GM18517 (cell line): ENCODE data around the gene PAQR9.
"Not testable (repeated sequence)": the region's sequence is repeated elsewhere in the genome, so short reads cannot be mapped to it uniquely, and the experiment has no call there.

Experiments
- ATAC-seq: cut with Tn5 transposase; IDR thresholded peaks from one replicate; pipeline ENCODE4 v1.9.1; 2021; ENCODE audit warnings: mild to moderate bottlenecking, moderate library complexity; ENCODE audit not compliant: unreplicated experiment

The PAQR9 gene, protein sequence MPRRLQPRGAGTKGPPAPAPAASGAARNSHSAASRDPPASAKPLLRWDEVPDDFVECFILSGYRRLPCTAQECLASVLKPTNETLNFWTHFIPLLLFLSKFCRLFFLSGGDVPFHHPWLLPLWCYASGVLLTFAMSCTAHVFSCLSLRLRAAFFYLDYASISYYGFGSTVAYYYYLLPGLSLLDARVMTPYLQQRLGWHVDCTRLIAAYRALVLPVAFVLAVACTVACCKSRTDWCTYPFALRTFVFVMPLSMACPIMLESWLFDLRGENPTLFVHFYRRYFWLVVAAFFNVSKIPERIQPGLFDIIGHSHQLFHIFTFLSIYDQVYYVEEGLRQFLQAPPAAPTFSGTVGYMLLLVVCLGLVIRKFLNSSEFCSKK

DNA sequence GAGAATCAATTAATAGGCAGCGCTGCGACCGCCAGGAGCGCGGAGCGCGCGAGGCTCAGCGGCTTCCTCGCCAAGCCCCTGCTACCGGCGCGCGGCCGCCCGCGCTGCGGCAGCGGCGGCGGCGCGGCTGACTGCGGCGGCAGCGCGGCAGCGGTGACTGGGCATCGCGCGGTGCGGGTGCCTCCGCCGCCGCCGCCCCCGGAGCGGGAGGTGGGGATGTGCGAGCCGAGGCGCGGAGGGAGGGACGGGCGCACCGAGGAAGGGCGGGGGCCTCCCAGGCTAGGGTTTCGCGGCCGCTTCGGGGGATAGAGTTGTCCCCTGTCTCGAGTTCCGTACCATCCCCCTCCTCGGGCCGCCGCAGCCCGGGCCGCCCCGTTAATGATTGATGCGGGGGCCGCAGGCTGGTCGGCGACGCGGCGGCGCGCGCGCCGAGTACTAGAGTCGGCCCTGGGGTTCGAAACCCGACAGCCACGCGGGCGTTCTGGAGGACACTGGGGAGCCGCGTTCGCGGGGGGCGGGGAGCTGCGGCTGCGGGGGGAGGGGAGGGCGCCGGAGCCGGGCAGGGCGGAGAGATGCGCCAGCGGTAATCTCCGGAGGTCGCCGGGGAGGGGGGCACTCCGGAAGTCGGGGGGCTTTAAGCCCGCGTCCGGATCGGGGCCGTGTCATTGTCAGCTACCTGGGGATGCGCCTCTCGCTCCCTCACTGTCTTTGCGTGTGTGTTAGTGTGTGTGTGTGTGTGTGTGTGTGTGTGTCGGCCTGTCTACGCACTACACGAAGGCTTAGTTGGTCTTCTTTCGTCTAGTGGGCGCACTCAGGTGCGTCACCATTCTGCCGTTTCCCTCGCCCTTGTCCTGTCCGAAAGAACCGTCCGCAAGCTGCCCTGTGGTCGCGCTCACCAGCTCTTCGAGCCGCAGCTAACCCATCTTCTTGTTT lies at the start of gene PAQR9:
TSS of gene PAQR9 (minus strand) at position 159 of the 933 bp plus-strand sequence. CDS start 338 bp downstream, outside the sequence.
- no peak for ATAC-seq

DNA sequence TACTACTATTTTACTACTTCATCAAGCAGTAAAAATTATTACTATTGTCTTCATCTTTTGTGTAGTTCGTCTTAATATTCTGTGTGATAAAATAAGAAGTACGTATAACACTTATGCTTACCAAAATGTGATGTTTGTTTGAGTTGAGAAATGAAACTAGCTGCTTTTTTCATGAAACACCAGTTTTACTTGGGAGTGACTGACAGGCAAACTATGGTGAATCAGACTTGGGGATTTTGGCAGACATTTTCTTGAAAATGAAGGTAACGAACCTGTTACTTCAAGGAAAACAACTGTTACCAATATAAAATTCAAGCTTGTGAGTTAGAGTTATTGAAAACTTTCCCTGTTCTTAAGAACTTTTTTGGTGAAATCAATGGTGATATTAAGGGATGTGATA lies 48.2 kb upstream of the PAQR9 start:
- no peak for ATAC-seq

DNA sequence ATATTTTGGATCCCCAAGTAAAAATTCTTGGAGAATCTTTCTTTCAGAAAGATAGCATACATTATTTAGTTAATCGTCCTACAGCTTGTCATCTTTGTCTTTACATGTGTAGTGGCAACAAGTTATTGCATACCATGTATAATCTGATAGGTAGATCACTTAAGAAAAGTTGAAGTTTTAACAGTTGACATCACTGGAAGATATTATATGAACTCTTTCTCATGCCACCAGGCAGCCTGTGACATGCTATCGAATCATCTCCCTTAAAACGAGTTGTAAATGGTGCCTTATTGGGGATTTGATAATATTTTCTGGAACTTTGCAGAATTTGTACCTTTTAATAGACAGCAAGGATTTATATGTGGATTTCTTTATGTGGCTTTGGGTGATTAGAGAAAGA lies 46.5 kb upstream of the PAQR9 start:
- no peak for ATAC-seq

DNA sequence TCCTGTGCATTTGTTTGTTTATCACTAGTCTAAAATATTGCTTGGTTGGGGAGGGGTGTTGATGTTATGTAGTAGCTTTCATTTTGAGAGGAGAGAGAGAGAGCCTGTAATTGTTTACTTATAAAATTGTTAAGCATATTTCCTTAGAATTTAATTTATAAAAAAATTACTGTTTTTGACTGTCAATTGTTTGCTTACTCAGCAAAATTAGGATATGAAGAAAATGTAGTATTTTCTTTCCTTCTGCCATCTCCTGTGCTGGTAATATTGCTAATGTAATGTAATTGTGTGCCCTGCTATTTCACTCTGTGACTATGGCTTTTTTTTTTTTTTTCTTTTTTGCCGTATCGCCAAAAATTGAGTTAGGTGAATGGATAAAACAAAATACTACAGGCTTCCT lies 41.3 kb upstream of the PAQR9 start:
- no peak for ATAC-seq

DNA sequence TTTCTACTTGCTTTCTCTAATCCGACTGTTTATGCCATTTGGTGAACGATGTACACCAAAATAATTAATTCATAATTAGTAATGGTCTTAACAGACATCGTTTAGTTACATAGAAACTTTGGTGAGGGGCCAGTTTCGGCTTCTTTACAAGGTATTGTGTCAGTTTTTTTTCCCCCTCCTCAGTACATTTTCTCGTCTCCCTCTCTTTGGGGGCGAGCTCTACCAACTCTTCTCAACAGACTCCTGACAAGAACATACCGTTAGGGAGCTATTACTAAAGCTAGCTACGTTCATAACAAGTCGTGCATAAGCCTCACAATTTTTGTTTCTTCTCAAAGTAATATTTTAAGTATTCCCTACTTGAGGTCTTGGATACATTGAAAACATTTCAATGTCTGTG lies 39.3 kb upstream of the PAQR9 start:
- ATAC-seq, result no peak

DNA sequence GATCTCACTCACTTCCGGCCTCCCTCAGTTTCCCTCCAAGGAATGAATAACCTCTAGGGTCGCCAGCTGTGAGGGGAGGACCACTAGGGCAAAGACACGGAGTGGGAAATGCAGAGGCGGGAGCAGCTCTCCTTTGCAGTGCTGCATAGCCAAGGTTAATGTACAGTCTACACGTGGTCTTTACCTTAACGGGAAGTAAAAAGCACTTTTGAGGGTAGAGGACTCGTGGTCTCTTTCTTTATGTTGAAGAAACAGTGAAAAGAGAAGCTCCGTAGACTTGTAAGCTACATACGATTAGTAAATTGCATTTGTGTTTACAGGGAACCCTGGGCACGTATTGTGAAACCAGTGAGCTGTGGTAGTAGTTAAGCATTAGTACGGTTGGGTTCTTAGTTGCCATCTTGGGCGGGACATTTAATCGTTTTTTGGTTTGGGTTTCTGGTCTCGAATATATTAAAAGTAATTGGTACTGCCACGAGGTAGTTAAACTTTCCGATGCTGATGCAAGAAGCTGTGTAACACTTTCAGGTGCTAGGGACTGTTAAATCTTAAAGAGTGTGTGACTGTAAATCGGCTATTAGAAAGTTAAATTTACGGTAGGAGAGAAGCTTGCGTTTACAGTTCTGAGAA lies 38.7 kb upstream of the PAQR9 start:
- ATAC-seq, result peak; percentile 32

DNA sequence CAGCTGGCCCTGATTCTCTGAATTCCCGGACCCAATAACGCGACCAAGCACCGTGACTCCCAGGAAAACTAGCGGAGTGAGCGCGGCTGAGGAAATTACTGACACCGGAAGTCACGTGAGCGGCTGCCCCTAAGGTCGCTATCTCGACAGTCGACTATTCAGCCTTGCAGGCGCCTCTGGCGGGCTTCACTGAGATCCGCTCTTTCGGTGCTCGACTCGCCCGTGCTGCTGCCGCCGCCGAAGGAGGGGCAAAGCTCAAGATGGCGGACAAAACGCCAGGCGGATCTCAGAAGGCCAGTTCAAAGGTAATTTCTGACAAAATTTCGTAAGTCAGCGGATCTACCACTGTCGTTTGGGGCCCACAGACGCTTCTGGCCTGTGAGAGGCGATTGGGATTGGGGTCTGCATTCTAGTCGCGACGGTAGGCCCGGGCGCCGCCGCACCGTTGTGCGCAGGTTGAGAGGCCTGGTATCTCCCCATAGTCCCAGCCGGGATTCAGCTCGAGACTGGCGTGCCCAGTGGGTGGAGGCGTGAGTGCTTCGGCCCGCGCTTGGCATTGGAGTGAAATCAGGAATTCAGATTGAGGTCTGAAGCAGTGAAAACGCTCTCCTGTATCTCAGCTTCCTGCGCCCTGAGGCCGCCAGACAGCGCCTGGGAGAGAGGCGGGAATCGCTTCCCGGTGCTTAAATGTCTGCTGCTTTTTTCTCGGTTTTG lies 38.1 kb upstream of the PAQR9 start, which contains the start of gene U2SURP:
TSS of gene U2SURP (plus strand) at position 202 of the 714 bp plus-strand sequence. CDS start at position 261, 59 bp downstream.
- peak; percentile 84 for ATAC-seq

DNA sequence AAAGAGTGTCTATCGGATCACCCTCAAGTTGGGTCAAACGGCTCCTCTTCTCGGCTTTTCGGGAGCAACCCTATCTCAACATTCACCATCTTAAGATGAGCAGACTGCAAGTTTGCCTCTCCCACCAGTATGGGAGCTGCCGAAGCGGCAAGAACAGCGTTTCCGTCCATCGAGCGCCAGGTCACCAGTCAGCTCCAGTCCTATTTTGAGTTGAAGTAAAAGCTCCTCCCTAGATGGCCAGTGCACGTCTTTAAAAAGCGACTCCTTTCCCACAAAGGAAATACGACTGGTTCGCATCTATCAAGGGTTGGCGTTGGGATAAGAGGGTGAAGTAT lies 37.5 kb upstream of the PAQR9 start:
- ATAC-seq, result peak; percentile 61

DNA sequence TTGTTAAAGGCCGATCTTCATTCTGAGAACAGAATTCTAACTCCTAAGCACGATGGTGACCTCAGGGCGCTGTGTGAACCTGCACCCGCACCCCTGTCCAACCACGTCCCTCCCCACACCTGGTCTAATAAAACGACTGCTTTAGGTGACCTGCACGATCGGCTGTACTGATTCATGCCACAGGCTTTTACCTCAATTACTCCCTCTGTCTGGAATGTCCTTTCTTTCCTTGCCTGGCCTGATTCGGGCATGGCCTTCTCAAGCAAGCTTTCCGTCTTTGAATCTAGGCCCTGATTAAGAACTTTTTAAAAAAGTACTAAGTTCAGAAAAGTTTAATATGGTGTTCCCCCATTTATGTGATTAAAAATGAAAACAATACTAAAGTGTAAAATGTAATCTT lies 37.1 kb upstream of the PAQR9 start:
- no peak for ATAC-seq

DNA sequence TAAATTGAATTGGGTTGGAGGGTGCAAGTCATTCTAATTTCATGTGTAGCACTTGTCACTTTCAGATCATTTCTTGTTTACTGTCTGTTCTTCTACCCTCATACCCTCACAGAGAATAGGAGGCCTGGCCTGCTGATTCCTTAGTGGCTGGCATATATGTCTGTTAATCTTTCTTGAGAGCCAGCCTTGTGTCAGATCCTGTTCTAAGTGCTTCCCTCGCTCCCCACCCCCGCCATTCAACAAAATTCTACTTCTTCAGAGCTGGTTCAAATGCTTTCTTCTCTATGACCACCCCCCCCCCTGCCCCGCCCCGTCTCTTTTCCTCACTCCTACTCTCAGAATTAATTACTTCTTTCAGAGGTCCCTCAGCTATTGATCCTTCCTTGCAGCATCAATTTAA lies 36.4 kb upstream of the PAQR9 start:
- no peak for ATAC-seq

DNA sequence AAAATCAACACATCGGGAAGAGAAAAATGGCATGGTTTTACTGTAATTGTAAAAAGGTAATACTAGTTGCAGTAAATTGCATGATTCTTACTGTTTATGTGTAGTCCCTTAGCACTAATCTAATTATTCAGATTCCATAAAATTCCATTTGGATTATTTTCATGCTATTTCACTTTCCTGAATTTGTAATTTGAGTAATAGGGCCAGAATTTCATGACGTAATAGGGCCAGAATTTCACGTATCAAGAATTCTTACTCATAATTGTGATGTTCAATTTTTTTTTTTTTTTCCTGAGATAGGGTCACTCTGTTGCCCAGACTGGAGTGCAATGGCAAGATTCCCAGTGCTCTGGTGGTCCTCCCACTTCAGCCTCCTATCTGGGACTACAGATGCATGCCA lies 35.0 kb upstream of the PAQR9 start:
- ATAC-seq, result no peak

DNA sequence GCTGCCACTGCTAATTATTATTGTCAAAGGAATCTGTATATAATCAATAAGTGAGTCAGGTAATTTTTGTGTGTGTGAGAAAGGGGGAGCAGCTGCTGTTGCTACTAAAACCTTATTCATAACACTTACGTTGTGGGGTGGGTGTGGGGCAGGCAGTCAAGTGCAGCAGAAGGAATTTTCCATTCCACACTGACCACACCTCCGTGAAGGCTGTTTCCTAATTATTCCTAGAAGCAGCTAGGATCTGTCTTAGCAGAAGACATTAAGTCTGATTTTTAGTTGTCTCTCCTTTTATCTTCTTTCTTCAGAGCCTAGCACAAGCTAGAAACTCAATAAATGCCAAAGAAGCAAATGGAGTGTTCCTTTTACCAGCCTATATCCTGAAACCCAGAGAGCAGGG lies 33.9 kb upstream of the PAQR9 start:
- ATAC-seq, result no peak

DNA sequence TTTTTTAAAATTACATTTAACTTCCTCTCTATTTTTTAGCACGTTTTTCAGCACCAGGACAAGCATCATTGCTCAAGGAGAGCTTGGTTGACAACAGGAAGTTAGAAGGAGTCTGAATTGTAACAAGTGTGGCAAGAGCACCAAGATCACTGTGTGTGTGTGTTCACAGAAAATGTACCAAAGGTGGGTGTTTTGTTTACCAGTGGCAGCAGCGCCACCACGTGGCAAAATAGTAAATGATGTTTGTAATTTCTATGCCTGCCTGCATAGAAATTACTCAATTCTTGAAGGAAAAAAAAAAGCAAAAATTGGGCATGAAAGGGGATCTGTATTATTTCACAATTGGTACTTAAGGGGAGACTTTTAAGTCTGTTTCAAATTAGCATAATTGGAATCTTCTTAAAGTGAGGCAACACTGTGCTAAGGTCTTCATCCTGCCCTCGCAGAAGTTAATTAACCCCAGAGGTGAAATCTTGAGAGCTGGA lies 30.5 kb upstream of the PAQR9 start:
- peak; percentile 80 for ATAC-seq

DNA sequence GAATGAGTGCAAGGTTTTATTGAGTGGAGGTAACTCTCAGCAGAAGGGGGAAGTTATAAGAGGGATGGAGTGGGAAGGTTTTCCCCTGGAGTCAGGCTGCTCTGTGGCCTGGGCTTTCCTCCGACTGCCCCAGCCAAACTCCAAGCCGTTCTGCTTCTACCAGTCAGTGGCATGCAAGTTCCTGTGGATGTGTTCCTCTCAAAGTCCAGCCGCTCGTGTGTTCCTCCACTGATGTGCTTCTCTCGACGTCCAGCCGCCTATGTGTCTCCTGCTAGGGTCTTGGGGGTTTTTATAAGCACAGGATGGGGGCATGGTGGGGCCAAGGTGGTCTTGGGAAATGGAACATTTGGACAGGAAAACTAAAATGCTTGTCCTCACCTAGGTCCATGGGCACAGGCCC lies 28.8 kb upstream of the PAQR9 start:
- ATAC-seq, result no peak

DNA sequence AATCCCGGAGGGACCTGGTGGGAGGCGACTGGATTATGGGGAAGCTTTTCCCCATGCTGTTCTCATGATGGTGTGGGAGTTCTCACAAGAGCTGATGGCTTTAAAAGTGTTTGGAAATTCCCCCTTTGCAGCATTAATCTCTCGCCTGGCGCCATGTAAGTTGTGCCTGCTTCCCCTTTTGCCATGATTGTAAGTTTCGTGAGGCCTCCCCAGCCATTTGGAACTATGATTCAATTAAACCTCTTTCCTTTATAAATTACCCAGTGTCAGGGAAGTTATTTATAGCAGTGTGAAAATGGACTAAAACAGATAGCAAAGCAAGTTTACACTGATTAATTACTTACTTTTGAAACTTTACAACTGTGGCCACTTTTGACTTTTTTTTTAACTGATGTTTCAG lies 27.2 kb upstream of the PAQR9 start:
- no peak for ATAC-seq

DNA sequence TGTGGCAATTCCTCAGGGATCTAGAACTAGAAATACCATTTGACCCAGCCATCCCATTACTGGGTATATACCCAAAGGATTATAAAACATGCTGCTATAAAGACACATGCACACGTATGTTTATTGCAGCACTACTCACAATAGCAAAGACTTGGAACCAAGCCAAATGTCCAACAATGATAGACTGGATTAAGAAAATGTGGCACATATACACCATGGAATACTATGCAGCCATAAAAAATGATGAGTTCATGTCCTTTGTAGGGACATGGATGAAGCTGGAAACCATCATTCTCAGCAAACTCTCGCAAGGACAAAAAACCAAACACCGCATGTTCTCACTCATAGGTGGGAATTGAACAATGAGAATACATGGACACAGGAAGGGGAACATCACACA lies 25.4 kb upstream of the PAQR9 start:
- ATAC-seq, result not testable (repeated sequence)

DNA sequence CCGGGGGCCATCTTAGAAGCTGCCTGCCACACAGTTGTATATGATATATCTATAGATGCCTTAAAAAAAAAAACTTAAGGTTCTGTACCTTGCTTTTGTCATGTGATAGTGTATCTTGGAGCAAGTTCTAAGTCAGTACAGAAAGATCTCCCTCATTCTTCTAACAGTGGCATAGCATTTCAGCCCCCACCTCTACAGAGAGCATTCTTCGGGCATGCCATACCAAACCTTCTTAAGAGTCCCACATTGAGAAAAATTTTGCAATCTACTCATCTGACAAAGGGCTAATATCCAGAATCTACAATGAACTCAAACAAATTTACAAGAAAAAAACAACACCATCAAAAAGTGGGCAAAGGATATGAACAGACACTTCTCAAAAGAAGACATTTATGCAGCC lies 24.7 kb upstream of the PAQR9 start:
- not testable (repeated sequence) for ATAC-seq

DNA sequence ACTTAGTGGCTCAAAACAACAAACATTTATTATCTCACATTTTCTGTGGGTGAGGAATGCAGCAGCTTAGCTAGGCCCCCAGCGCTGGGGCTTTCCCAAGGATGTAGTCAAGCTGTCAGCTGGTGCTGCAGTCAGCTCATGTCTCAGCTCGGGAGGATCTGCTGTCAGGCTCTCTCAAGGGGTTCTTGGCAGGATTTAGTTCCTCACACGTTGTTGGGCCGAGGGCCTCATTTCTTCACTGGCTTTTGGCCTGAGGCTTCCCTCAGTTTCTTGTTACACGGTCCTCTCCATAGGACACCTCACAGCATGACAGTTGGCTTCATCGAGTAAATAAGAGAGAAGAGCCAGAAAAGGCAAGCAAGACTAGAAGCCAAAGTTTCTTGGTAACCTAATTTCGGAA lies 24.2 kb upstream of the PAQR9 start:
- ATAC-seq, result no peak

DNA sequence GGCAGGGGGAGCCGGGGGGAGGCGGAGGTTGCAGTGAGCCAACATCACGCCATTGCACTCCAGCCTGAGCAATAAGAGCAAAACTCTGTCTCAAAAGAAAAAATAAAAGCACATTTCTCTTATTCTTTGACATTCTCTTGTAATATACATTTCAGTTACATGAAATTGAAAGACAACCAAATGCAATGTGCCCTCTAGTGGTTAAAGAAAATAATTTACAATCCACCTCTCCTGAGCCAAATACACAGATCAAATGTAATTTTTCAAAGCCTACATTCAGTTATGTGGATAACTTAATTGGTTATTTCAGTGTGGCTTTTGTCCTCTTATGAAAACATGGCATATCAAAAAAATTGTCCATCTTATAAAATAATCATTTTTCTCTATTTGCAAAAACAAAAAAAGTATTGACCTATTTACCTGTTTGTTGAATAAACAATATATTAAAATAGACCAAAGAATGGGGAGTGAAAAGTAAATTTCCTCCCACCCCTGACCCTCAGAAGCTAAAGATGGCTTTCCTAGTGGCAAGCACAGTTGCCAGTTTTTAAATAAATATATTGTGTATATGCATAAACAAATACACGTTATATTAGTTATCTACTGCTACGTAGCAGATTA lies 23.7 kb upstream of the PAQR9 start:
- no peak for ATAC-seq

DNA sequence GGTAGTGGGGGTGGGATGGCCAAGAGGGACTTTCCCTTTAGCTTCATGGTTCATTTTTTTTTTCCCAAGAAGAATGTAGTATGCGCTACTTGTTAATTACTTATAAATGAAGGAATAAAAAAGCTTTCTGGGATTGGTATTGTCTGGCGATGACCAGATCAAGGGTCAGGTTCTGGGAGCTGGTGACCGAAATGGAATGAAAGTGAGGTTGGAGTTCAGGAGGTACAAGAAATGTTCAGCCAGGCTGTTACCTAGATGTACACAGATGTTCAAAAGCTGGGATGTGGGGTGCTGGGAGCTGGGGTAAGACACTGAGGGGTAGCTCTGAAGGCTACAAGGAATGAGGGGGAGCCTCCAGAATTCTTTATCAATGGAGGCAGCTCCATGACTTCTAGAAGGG lies 20.8 kb upstream of the PAQR9 start:
- no peak for ATAC-seq
